Fibroblast of skin of right biceps (primary cell): ENCODE results near the gene LSS.
"Not testable (repeated sequence)": the region's sequence is repeated elsewhere in the genome, so short reads cannot be mapped to it uniquely, and the experiment has no call there.

Experiments
- DNase-seq: peaks from one replicate; pipeline ENCODE4 v3.0.0-alpha.2; 2013

Gene LSS

GRCh38 chr21:46203203-46203600 lies 25.4 kb downstream of the LSS start:
- no peak for DNase-seq

- DNase-seq = no peak
Observed at GRCh38 chr21:46202592-46203202, 25.9 kb downstream of the LSS start.

DNA sequence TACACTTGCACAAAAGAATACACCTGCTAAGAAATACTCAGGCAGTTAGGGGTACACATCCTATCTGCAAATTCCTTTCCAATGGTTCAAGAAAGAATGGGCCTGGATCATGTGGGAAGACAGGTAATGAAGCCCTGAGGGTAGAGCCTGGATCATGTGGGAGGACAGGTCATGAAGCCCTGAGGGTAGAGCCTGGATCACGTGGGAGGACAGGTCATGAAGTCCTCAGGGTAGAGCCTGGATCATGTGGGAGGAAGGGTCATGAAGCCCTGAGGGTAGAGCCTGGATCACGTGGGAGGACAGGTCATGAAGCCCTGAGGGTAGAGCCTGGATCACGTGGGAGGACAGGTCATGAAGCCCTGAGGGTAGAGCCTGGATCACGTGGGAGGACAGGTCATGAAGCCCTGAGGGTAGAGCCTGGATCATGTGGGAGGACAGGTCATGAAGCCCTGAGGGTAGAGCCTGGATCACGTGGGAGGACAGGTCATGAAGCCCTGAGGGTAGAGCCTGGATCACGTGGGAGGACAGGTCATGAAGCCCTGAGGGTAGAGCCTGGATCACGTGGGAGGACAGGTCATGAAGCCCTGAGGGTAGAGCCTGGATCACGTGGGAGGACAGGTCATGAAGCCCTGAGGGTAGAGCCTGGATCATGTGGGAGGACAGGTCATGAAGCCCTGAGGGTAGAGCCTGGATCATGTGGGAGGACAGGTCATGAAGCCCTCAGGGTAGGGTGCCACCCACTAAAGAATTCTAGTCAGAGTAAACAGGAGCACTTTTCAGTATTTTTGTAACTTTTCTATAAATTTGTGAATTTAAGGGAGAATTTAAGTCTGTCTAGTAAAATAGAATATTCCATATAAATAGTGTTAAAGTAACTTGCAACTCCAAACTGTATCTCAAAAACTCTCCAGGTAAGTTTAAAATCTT lies 27.4 kb downstream of the LSS start:
- DNase-seq = not testable (repeated sequence)

GRCh38 chr21:46199436-46200373 lies 28.9 kb downstream of the LSS start:
- DNase-seq = no peak

DNA sequence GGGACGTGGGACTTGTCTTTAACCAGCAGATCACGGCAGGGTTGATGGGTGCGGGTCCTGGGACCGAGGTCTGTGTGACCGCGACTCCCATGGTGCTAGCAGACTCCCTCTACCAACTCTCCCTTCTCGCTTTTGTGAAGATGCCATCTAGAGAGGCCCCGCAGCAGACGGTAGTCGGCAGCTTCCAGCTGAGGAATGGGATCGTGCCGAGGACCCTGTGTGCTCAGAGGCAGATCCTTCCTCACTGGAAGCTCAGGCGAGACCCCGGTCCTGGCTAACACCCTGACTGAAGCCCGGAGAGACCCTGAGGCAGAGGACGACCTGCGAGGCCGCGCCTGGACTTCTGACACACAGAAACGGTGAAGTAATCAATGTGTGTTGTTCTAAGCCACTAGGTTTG lies 31.8 kb downstream of the LSS start:
- no peak for DNase-seq

- no peak for DNase-seq
Observed at GRCh38 chr21:46195595-46196195, 32.9 kb downstream of the LSS start.

GRCh38 chr21:46194374-46195334 lies 33.9 kb downstream of the LSS start:
- no peak for DNase-seq

GRCh38 chr21:46193829-46194373 lies 34.7 kb downstream of the LSS start:
- no peak for DNase-seq

DNA sequence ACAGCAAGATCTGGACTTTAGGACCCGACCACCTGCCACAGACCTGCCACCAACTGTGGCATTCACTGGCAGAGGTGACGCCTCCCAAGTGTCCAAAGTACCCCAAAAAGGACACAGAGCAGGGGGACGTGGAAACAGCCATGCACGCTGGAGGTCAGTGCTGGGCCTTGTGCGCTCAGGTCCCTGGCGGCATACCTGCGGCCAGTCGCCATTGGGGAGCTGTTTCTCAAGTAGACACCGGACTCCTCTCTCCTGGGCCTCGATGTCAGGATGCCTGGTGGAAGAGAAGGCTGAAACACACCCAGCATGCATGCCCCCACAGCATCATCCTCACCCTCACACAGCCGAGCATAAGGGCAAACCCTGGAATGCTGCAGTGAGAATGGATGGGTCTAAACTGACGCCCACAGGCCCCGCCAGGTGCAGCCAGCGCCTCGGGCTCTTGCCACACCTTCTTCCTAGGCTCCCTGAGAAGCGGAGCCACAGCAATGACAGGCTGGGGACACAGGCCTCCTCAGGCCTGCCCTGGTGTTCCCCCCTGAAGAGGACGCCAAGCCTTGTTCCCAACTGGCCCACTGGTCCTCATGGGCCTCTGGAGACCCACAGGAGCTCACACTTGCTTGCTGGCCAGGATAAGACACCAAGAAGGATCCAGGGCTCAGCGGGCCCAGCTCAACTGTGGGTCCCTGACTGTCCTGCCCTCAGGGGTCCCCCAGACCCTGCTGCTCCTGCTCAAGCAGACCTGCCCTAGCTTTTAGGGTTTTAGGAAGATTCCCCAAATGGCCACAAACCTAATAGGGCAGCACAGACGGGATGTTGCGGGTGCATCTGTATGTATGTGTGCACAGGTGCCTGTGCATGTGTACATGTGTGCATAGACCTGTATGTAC lies 36.6 kb downstream of the LSS start:
- no peak for DNase-seq

GRCh38 chr21:46191257-46191685 lies 37.3 kb downstream of the LSS start:
- DNase-seq = peak; percentile 63

GRCh38 chr21:46190491-46191131 lies 38.0 kb downstream of the LSS start:
- no peak for DNase-seq

DNA sequence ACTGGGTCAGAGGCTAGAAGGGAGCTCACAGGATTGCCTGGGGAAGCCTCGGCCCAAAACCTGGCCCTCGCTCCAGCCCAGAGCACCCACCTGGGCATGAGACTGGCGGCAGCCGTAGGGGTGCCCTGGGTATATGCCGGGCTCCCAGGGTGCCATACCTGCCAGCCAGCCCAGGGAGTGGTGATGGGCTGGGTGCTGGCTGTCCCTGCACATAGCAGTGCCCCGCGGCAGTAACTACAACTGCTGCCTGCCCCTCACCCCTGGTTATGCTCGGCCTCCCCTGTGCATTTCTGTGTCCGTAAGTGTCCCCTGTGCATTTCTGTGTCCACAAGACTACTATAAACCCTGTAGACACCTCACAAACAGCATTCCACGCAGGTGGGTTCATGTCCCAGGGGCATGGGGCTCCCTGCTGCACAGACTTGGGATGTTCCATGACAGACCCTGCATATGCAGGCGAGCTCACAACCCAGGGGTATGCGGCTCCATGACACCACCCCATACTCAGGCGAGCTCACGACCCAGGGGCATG lies 38.5 kb downstream of the LSS start:
- no peak for DNase-seq

DNA sequence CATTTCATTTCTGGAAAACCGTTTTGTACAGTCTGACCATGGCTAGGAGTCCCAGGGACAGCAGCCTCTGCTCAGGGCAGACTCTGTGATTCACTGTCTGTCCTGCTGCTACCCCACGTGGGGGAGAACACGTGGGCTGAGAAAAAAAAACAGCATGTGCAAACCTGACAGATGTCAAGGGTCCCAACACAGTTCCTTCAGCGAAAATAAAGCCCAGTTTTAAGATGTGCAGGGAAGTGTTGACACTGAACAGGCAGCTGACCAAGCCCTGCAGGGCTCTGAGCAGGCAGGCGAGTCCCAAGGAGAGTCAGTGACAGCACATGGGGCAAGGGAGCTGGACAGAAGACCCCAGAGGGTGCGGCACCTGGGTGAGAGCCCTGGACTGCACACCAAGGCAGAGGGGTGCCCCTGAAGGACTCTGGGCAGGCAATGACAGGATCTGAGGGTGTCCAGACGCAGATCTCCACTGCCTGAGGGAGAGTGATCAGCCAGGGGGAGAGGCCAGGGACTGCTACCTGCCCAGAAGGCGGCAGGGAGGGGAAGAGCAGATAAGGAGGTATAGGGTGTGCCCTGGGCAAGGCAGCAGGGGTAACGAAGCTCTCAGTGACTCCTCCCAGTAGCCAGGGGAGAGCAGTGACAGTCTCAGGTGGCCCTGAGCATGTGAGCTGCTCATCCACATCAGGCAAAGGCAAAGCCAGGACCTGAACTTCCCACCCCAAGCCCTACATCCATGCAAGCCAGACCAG lies 39.2 kb downstream of the LSS start:
- DNase-seq = peak; percentile 51

DNA sequence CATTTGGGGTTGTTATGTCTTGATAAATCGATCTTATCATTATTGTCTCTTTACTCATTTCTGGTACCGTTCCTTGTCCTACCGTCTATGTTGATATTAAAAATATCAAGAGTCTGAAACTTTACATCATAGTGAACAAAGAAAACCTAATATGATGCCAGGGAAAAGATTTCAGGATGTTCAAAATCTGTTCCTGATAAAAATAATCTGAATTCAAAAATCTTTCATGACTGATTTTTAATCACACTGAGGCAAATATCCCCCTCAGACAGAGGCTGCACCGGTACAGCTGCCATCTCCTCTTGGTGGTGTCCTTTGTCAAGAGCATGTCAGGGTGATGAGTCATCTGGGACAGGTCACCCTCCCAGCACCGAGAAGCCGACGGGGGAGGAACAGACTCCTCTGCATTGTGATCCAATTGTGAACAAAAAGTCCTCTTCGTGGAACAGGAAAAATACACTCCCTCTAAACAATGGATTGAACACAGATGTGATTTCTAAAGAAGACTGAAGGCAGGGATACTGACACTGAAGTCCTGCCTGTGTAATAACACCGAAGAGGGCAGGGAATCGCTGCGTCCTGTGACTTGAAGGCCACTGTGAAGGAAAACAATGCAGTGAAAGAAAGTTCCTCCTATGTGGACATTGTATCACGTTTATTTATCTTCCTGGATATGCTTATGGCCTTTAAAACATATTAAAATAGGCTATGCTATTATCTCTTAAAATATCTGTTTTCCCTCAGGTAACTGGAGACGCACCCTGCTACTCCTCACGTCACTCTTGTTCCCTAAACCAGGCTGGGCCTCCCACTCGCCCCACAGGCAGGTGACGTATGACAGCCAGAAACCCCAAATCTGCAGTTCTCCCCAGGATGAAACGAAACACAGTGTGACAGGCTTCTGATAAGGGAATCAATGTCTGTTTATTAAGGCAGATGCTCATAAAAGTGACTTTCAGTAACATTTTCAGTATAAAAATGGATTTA lies 40.1 kb downstream of the LSS start:
- peak; percentile 78 for DNase-seq

GRCh38 chr21:46187814-46188213 lies 40.8 kb downstream of the LSS start:
- no peak for DNase-seq

DNA sequence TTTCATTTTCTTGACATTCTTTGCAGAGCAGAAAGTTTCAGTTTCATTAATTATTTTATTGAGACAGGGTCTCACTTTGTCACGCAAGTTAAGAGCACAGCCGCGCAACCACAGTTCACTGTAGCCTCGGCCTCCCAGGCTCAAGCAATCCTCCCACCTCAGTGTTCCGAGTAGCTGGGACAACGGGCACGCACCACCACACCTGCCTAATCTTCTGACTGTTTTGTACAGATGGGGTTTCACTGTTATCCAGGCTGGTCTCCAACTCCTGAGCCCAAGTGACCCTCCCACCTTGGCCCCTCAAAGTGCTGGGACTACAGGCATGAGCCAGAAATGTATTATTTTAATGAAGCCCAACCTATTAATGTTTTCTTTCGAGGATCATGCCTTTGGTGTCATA lies 41.3 kb downstream of the LSS start:
- DNase-seq = no peak

- DNase-seq = no peak
Observed at GRCh38 chr21:46185716-46186115, 42.9 kb downstream of the LSS start.
